Fibroblast of pulmonary artery (primary cell): Measurements from ENCODE around the gene SLC6A5.

ENCODE experiments used
- DNase-seq: peaks from one replicate; pipeline ENCODE4 v3.0.0-alpha.2; 2010; ENCODE audit warnings: low read depth
- H3K4me3 ChIP-seq: replicated peaks from 2 replicates; pipeline ENCODE4 v1.5.1; 2011; ENCODE audit warnings: low read depth, mild to moderate bottlenecking, control low read depth, low read length, moderate library complexity
- TF ChIP-seq, protein P1 (sequence below): IDR thresholded peaks from 2 replicates; pipeline ENCODE4 v1.5.1; 2011; ENCODE audit warnings: mild to moderate bottlenecking, control low read depth, low read length, inconsistent platforms; ENCODE audit errors: missing control alignments

The SLC6A5 gene

DNA sequence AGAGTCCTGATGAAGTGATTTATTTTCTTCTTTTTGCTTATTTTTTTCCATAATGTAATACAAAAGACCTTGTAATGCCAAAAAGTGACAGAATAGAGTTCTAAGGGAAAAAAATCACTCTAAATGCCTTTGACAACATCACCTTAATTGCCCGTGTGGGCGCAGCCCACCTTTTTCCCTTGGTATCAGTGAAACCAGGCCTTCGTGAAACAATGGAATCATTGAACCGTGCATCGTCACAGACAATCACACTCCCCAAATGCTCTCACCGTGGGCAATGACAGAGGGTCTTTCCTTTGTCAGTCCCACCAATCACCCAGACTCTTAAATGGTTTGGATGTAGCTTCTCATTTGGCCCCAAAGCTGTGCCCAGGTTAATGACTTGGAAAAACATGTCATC, 9.6 kb upstream of the SLC6A5 start:
- no peak overlapping the region for H3K4me3 ChIP-seq
- TF ChIP-seq, protein P1, sequence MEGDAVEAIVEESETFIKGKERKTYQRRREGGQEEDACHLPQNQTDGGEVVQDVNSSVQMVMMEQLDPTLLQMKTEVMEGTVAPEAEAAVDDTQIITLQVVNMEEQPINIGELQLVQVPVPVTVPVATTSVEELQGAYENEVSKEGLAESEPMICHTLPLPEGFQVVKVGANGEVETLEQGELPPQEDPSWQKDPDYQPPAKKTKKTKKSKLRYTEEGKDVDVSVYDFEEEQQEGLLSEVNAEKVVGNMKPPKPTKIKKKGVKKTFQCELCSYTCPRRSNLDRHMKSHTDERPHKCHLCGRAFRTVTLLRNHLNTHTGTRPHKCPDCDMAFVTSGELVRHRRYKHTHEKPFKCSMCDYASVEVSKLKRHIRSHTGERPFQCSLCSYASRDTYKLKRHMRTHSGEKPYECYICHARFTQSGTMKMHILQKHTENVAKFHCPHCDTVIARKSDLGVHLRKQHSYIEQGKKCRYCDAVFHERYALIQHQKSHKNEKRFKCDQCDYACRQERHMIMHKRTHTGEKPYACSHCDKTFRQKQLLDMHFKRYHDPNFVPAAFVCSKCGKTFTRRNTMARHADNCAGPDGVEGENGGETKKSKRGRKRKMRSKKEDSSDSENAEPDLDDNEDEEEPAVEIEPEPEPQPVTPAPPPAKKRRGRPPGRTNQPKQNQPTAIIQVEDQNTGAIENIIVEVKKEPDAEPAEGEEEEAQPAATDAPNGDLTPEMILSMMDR, result no peak
- DNase-seq, result no peak

- no peak for DNase-seq
- H3K4me3 ChIP-seq, result no peak overlapping the region
- TF ChIP-seq, protein P1, result no peak
These were observed 9.0 kb upstream of the SLC6A5 start for GRCh38 chr11:20590381-20590780.

DNA sequence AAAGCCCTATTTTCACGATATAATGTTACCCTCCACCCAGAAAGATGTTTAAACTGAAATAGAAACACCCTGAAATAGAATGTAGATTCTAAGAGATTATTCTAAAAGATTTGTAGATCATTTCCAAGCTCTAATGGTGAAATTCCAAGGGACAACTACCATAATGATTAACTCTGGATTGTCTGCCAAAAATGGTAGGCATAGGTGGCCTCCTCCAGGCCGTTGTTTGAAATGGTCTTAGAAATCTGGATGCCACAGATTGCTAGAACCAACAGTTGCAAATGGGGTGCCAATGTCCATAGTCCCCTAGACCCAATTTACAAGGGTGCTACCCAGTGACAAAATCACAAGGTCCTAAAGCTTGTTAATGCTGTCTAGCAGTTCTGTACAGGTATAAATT, 6.7 kb upstream of the SLC6A5 start:
- TF ChIP-seq, protein P1, result no peak
- H3K4me3 ChIP-seq, result no peak overlapping the region
- DNase-seq, result no peak

GRCh38 chr11:20594274-20595061, 4.9 kb upstream of the SLC6A5 start:
- TF ChIP-seq, protein P1, result no peak
- no peak overlapping the region for H3K4me3 ChIP-seq

GRCh38 chr11:20595101-20595500, 4.3 kb upstream of the SLC6A5 start:
- TF ChIP-seq, protein P1, result no peak
- DNase-seq, result no peak
- no peak overlapping the region for H3K4me3 ChIP-seq

More at GRCh38 chr11:20594274-20595061, 4.9 kb upstream of the SLC6A5 start:
- DNase-seq, result no peak

DNA sequence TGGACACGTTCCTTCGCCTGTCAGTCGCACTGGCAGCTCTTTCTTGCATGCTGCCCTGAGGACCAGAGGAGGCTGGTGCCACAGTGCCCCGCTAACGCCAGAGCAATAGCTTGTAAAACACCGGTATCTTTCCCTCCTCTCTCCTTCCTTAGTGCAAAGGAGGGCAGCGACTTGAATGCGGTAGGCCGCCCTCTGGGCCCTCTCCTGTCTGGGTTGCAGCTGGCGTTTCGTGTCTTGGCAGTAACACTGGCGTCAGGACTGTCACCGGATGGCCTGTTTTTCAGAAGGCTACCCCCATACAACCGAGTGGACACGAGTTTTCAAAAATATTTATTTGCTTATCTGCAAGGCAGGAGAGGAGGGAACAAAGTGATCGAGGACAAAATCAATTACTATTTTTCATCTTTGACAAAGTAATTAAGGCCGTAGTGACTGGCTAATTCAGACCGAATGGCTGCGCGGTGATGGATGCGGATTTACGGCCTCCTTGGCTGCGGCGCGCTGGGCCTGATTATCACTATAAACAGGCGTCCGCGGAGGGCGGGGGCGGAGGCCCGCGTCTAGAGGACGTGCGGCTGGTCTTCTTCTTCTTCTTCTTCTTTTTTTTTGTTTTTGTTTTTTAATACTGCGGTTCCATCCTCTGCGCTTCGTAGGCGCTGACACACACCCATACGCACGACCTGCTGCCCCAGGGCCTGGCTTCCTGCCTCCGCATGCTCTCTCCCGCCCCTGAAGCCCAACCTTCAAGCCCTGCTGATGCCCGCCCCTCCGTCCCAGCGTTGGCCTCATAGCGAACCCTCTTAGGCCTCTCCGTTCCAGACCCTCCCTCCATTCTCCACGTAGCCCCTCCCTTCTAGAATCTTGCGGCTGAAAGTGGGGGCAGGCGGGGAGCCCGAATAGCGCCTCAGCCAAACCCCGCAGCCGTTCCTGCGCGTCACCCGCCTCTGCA, 2.9 kb upstream of the SLC6A5 start:
- no peak for DNase-seq
- TF ChIP-seq, protein P1, result no peak
- H3K4me3 ChIP-seq, result no peak overlapping the region
